GM18517 (cell line): ENCODE measurements around the gene CD109.

Experiments used
- ATAC-seq: cut with Tn5 transposase; IDR thresholded peaks from one replicate; pipeline ENCODE4 v1.9.1; 2021; ENCODE audit warnings: mild to moderate bottlenecking, moderate library complexity; ENCODE audit not compliant: unreplicated experiment

The CD109 gene

DNA sequence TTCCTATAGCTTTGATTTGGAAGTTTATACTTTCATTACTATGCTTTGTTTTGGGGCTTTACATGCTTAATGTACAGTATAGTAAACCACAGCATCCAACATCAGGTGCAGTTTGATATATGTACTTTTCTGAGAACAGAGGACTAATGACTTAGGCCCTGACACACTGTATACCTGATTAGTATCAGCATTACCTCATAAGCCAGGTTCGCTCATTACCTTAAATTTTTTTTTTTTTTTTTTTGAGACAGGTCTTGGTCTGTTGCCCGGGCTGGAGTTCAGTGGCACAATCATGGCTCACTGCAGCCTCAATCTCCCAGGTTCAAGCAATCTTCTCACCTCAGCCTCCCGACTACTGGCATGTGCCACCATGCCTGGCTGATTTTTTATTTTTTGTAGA is 28.4 kb downstream of the CD109 start:
- ATAC-seq = no peak

GRCh38 chr6:73725192-73725591 is 29.2 kb downstream of the CD109 start:
- peak; percentile 40 for ATAC-seq

DNA sequence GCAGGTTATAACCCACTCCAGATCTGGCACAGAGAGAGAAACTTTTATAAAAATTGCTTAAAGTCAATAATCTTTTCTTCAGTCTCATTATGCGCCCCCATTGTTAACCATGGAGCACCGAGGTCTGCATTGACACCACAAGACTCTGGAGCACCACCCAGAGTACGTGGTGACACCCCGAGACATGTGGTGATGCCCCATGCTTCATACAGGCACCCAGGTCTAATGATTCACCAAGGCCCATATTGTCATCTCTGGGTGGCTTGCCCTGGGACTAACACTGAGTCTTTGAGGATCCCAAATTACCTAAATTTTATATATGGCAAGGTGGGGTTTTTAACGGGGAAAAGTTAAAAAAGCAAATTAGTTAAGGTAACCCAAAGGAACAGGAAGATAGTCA is 31.1 kb downstream of the CD109 start:
- ATAC-seq = no peak

GRCh38 chr6:73728548-73729205 is 32.7 kb downstream of the CD109 start:
- peak; percentile 52 for ATAC-seq

DNA sequence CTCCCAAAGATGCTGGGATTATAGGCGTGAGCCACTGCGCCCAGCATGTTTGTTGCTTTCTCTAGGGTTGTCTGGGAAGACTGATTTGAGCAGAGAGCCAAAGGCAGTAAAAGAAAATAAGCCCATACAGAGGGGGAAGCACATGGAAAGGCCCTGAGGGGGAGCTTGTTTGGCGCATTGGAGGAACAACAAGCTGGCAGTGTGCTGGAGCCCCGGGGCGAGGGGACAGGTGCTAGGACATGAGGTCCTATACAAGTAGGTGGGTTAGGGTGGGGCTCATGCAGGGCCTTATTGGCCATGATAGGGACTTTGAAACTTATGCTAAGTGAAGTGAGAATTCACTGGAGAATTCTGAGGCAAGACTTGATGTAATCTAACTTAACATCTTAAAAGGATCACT is 35.3 kb downstream of the CD109 start:
- ATAC-seq = no peak

- ATAC-seq = peak; percentile 78
These were observed 37.1 kb downstream of the CD109 start for GRCh38 chr6:73732845-73733675.

GRCh38 chr6:73733791-73734190 is 37.8 kb downstream of the CD109 start:
- ATAC-seq = no peak

GRCh38 chr6:73734832-73735453 is 38.9 kb downstream of the CD109 start:
- no peak for ATAC-seq

GRCh38 chr6:73738367-73739028 is 42.5 kb downstream of the CD109 start:
- ATAC-seq = no peak

DNA sequence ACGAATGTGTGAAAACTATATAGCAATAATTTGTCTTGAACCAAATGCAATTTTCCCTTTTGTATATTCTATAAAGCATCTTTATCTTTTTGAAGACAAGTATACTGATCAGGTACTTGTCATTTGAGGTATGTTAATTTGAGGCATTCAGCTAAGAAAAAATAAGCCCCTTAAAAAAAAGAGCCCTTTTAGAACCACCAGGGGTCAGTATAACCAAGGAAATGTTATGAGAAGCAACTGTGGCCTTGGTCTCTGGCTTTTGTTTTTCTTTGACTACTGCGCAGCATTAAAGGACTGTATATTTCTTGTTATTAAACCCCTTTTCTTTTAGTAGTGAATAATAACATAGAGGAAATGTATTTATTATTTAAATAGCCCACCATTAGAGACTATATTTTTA is 43.1 kb downstream of the CD109 start:
- peak; percentile 77 for ATAC-seq

- no peak for ATAC-seq
These were observed 46.4 kb downstream of the CD109 start for GRCh38 chr6:73742433-73742832.

DNA sequence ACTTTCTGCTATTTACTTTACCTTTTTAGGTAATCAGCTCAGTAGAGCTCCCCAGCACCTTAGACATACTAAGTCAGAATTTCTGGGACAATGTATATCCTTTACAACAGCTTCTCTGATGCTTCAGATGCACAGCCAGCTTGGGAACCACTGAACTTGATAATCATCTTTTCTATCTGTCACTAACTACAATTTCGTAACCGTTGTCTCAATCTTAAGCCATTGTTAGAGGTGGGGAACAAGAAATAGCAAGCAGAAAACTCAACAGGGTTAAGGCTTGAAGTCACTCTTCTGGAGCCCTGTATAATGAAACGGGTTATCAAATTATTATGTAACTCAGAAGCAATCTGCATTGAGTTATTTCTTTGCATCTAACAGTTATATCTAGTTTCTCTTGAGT is 47.1 kb downstream of the CD109 start:
- no peak for ATAC-seq

GRCh38 chr6:73743556-73743955 is 47.6 kb downstream of the CD109 start:
- ATAC-seq = no peak

GRCh38 chr6:73746787-73747186 is 50.8 kb downstream of the CD109 start:
- ATAC-seq = no peak

DNA sequence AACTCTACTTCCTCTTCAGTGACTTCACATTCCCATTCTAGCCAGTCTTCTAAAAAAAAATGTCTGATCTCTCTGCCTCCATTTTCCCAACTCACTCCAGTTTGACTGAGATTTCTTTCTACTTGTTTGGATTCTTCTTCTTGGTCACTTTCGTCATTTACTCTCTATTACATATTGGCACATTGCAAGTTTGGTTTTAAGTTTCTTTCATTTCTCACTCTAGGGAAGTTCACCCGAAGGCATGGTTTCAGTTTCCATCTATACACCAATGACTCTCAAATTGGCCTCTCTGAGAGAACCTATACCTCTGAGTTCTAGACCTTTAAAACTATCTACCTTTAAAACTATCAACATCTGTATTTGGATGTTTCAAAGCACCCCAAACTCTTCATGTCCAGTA is 51.3 kb downstream of the CD109 start:
- peak; percentile 100 for ATAC-seq

DNA sequence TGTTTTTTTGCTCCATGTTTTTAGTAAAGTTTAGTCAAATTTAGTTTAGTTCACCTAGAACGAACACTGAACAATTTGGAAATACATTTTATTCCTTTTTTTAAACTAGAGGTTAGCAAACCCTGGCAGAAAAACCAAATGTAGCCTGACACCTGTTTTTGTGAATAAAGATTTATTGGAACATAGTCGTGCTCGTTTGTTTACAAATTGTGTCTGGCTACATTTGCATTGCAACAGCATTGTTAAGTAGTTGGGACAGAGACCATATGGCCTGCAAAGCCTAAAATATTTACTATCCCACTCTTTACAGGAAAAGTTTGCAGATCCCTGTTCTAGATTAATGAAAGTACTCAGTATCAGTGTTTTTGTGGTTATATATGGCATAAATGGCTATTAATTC is 56.9 kb downstream of the CD109 start:
- no peak for ATAC-seq

GRCh38 chr6:73766040-73766439 is 70.0 kb downstream of the CD109 start:
- ATAC-seq = peak; percentile 52

- ATAC-seq = no peak
These were observed 72.6 kb downstream of the CD109 start for GRCh38 chr6:73768558-73768957.

DNA sequence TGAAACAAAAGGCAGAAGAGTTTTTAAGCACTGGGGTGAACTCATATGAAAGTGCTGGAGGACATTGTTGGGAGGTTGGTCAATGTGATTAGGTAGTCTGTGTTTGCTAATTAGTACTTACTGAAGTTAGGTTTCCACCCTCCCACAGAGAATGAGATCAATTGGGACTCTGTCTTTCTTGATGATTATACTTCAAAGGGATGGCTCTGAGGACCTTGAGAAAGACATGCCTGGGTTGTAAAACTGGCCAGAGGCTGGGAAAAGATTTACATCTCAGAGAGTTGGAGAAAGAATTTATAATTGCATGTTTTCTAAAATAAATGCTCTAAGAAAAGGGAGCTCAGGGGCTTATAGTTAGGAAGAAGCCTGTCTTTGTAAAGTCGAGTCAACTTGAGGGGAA is 74.0 kb downstream of the CD109 start:
- no peak for ATAC-seq

GRCh38 chr6:73774311-73774774 is 78.3 kb downstream of the CD109 start:
- no peak for ATAC-seq

DNA sequence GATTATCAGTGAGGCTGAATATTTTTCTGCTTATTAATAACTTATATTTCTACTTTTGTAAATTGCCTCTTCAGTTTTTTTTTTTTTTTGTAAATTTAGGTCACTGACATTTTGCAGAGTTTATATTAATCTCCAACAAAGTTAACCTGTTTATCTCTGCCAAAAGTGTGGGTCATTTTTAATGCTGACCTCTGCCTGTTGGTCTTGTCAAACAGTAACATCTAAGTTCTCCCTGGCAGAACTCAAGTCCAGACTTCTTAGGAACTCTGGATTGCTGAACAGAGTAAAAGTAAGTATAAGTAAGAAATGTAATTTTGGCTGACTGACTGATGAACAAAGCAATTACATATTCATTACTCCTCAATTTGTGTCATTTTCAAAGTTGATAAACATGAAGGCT is 83.9 kb downstream of the CD109 start:
- ATAC-seq = no peak
